Measurements from ENCODE around the gene AACS.

DNA sequence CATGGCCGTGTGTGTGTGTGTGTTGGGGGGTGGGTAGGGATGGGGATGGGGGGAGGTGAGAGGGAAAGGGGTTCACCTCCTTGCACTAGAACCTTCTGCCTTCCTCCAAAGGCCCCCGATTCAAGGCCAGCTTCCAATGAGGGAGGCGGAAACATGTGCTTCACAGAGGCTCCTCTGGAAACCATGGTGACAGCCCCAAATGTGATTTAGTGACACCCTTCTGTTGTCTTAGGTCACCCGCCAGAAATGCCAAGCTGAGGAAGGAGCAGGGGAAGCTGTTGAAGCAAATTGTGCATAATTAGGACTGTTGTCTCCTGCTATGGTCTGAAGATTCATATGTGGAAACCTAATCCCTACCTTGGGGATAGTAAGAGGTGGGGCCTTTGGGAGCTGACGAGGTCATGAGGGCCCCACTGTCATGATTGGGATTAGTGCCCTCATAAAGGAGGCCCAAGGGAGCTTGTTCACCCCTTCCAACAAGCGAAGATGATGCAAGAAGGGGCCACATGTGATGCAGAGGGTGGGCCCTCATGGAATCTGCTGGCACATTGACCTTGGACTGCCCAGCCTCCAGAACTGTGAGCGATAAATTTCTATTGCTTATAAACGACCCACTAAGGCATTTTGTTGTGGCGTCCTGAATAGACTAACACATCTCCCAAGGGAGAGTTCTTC is 95.2 kb downstream of the AACS start:
- TF ChIP-seq, protein P1, sequence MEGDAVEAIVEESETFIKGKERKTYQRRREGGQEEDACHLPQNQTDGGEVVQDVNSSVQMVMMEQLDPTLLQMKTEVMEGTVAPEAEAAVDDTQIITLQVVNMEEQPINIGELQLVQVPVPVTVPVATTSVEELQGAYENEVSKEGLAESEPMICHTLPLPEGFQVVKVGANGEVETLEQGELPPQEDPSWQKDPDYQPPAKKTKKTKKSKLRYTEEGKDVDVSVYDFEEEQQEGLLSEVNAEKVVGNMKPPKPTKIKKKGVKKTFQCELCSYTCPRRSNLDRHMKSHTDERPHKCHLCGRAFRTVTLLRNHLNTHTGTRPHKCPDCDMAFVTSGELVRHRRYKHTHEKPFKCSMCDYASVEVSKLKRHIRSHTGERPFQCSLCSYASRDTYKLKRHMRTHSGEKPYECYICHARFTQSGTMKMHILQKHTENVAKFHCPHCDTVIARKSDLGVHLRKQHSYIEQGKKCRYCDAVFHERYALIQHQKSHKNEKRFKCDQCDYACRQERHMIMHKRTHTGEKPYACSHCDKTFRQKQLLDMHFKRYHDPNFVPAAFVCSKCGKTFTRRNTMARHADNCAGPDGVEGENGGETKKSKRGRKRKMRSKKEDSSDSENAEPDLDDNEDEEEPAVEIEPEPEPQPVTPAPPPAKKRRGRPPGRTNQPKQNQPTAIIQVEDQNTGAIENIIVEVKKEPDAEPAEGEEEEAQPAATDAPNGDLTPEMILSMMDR (IDR thresholded peaks at IDR 0.05; ENCODE audit: low read depth, low read length, poor library complexity, severe bottlenecking) = no peak
- no peak for TF ChIP-seq EZH2phosphoT487 (IDR thresholded peaks at IDR 0.05; ENCODE audit: borderline replicate concordance, low read length)

Measured in DOHH2 (cell line).